KMS-11 (cell line): ENCODE results near the gene RPS6KA1.
A peak's percentile ranks its signal among the peaks of the same experiment; 100 is the strongest.

Experiments
- H2AFZ ChIP-seq: fragments of 200-600 bp; sonication (generic); 2 replicates; pipeline ENCODE4 v1.6.1; 2016; ENCODE audit warnings: antibody characterized with exemption, mixed run types, low read depth
- H3K27ac ChIP-seq: fragments of 200-600 bp; sonication (generic); 2 replicates; pipeline ENCODE4 v1.6.1; 2016; ENCODE audit warnings: mild to moderate bottlenecking, mixed run types
- H3K27me3 ChIP-seq: fragments of 200-600 bp; sonication (generic); 2 replicates; pipeline ENCODE4 v1.6.1; 2017; ENCODE audit warnings: mild to moderate bottlenecking, low read depth, mixed run types, moderate library complexity; ENCODE audit not compliant: insufficient read depth
- H3K36me3 ChIP-seq: fragments of 200-600 bp; sonication (generic); 2 replicates; pipeline ENCODE4 v1.6.1; 2017; ENCODE audit warnings: mild to moderate bottlenecking, mixed run types; ENCODE audit not compliant: insufficient read depth
- H3K4me1 ChIP-seq: fragments of 200-600 bp; sonication (generic); 2 replicates; pipeline ENCODE4 v1.6.1; 2016; ENCODE audit warnings: mild to moderate bottlenecking, low read depth, mixed run types; ENCODE audit not compliant: poor library complexity, severe bottlenecking
- H3K4me2 ChIP-seq: fragments of 200-600 bp; sonication (generic); 2 replicates; pipeline ENCODE4 v1.7.0; 2016; ENCODE audit warnings: mild to moderate bottlenecking, mixed run types
- H3K4me3 ChIP-seq: fragments of 200-600 bp; sonication (generic); IDR thresholded peaks from 2 replicates; pipeline ENCODE4 v1.6.1; 2017; ENCODE audit warnings: low read depth, low read length, mixed read lengths; ENCODE audit not compliant: insufficient read depth
- H3K79me2 ChIP-seq: fragments of 200-600 bp; sonication (generic); 2 replicates; pipeline ENCODE4 v1.6.1; 2016; ENCODE audit warnings: low read depth, mixed run types; ENCODE audit not compliant: insufficient read depth
- H3K9ac ChIP-seq: fragments of 200-600 bp; sonication (generic); 2 replicates; pipeline ENCODE4 v1.6.1; 2016; ENCODE audit warnings: mild to moderate bottlenecking, mixed run types
- H4K20me1 ChIP-seq: fragments of 200-600 bp; sonication (generic); 2 replicates; pipeline ENCODE4 v1.6.1; 2016; ENCODE audit warnings: mild to moderate bottlenecking, mixed run types; ENCODE audit not compliant: insufficient read depth
- TF ChIP-seq, protein P1 (sequence below): fragments of 200-600 bp; sonication (generic); conservative IDR thresholded peaks from 2 replicates; pipeline ENCODE4 v1.6.1; 2017; ENCODE audit warnings: low read depth, mild to moderate bottlenecking, antibody characterized with exemption, low read length, moderate library complexity, mixed read lengths

RPS6KA1 gene

DNA sequence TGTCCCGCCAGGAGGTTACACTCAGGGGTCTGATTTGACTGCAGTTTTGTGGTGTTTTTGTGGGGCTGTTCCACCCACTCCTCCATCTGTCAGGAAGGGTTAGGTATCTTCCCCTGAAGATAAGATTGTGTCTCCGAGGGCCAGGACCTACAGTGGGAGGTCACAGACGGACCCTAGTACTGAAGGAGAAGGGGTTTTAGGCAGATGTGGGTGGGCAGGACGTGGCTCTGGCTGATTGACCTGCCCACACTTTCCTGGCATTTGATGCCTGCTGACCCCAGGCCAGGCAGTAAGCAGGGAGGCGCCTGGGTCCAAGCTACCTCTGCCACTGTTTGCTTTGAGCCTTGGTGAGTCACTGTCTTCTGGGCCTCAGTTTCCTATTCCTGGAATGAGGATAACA is 13.9 kb downstream of the RPS6KA1 start:
- H3K9ac ChIP-seq, result no peak overlapping the region
- no peak overlapping the region for H3K4me2 ChIP-seq
- H3K4me1 ChIP-seq, result peaks cover 41% of the 10 kb centered on the region
- H3K36me3 ChIP-seq, result no peaks in the 10 kb centered on the region
- H3K79me2 ChIP-seq, result no peaks in the 10 kb centered on the region
- no peaks in the 10 kb centered on the region for H3K27me3 ChIP-seq
- H4K20me1 ChIP-seq, result no peaks in the 10 kb centered on the region
- TF ChIP-seq, protein P1, sequence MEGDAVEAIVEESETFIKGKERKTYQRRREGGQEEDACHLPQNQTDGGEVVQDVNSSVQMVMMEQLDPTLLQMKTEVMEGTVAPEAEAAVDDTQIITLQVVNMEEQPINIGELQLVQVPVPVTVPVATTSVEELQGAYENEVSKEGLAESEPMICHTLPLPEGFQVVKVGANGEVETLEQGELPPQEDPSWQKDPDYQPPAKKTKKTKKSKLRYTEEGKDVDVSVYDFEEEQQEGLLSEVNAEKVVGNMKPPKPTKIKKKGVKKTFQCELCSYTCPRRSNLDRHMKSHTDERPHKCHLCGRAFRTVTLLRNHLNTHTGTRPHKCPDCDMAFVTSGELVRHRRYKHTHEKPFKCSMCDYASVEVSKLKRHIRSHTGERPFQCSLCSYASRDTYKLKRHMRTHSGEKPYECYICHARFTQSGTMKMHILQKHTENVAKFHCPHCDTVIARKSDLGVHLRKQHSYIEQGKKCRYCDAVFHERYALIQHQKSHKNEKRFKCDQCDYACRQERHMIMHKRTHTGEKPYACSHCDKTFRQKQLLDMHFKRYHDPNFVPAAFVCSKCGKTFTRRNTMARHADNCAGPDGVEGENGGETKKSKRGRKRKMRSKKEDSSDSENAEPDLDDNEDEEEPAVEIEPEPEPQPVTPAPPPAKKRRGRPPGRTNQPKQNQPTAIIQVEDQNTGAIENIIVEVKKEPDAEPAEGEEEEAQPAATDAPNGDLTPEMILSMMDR, result no peak
- no peak overlapping the region for H3K4me3 ChIP-seq
- H3K27ac ChIP-seq, result no peak overlapping the region
- H2AFZ ChIP-seq, result no peak overlapping the region

DNA sequence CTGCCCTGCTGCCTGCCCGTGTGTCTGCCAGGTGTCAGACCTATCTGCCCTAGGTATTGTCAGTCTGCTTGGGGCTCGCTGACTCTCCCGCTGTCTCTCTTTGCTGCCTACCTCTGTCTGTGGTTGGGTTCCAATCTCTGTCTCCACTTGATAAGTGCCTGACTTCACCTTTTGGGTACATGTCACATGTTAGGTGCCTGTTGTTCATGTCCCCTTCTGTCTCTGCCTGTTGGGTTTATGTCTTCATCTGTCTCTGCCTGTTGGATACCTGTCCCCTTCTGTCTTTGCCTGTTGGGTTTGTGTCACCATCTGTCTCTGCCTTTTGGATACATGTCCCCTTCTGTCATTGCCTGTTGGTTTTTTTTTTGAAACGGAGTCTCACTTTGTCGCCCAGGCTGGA is 14.6 kb downstream of the RPS6KA1 start:
- H3K4me1 ChIP-seq, result peaks cover 37% of the 10 kb centered on the region
- H3K79me2 ChIP-seq, result no peaks in the 10 kb centered on the region
- H2AFZ ChIP-seq, result no peak overlapping the region
- no peaks in the 10 kb centered on the region for H3K36me3 ChIP-seq
- no peak overlapping the region for H3K4me3 ChIP-seq
- H4K20me1 ChIP-seq, result no peaks in the 10 kb centered on the region
- TF ChIP-seq, protein P1, result no peak
- no peak overlapping the region for H3K4me2 ChIP-seq
- H3K27ac ChIP-seq, result no peak overlapping the region
- no peaks in the 10 kb centered on the region for H3K27me3 ChIP-seq
- H3K9ac ChIP-seq, result no peak overlapping the region

DNA sequence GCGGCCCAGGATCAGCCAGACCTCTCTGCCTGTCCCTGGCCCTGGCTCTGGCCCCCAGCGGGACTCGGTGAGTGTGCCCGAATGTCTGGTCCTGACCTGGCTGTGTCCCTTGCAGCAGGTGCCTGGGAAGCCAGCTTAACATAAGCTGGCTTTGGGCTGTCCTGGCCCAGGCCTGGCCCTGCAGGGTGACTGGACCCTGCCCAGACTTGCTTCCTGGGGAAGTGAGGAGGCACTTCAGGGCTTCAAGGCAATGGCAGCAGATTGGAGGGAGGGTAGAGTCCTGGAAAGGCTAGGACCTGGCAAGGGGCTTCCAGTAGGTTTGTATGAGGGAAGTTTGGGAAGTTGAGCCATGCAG is 16.4 kb downstream of the RPS6KA1 start:
- H3K79me2 ChIP-seq, result no peaks in the 10 kb centered on the region
- no peak overlapping the region for H2AFZ ChIP-seq
- H3K4me3 ChIP-seq, result no peak overlapping the region
- H3K4me2 ChIP-seq, result peak overlapping the region; percentile 36; the same call in 1 of the 2 replicates
- TF ChIP-seq, protein P1, result no peak
- no peaks in the 10 kb centered on the region for H3K36me3 ChIP-seq
- peaks cover 19% of the 10 kb centered on the region for H3K4me1 ChIP-seq
- peak overlapping the region; percentile 37; the same call in 1 of the 2 replicates for H3K9ac ChIP-seq
- H3K27me3 ChIP-seq, result no peaks in the 10 kb centered on the region
- H3K27ac ChIP-seq, result no peak overlapping the region
- no peaks in the 10 kb centered on the region for H4K20me1 ChIP-seq

DNA sequence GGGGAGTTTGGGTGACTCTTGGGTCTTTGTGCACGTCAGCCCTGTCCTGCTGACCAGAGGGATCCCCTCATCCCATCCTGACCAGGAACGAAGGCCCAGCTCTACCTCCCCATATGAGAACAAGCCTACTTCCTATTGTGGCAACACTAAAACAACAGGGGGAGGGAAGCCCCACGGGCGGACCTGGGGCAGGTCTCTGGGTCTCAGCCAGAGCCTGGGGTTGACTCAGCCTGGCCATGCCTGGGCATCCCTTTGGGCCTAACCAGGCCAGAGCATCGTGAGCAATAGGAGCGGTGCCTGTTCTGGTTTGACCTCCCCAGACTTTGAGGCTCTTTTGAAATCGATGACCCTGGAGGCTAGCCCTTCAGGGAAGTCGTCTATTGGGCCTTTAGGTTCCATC is 16.8 kb downstream of the RPS6KA1 start:
- H3K9ac ChIP-seq, result no peak overlapping the region; the same call in 1 of the 2 replicates
- no peaks in the 10 kb centered on the region for H3K36me3 ChIP-seq
- H3K27me3 ChIP-seq, result no peaks in the 10 kb centered on the region
- no peak overlapping the region for H2AFZ ChIP-seq
- no peak overlapping the region; the same call in 1 of the 2 replicates for H3K4me2 ChIP-seq
- TF ChIP-seq, protein P1, result no peak
- H3K27ac ChIP-seq, result no peak overlapping the region
- no peaks in the 10 kb centered on the region for H4K20me1 ChIP-seq
- peaks cover 15% of the 10 kb centered on the region for H3K4me1 ChIP-seq
- no peak overlapping the region for H3K4me3 ChIP-seq
- no peaks in the 10 kb centered on the region for H3K79me2 ChIP-seq

DNA sequence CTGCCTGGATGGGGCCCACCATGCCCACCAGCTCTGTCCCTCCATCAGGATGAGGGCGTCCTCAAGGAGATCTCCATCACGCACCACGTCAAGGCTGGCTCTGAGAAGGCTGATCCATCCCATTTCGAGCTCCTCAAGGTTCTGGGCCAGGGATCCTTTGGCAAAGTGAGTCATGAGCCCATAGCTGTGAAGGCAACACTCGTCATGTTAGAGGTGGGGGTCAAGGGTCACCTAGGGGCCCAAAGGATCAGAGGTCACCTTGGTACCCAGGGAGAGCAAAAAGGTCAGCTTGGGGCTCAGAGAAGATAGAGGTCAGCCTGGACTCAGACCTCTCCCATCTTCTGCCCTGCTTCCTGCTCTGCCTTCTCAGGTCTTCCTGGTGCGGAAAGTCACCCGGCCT is 17.3 kb downstream of the RPS6KA1 start:
- Histone ChIP-seq H3K4me2 (no peak overlapping the region; the same call in 1 of the 2 replicates), H3K36me3 (no peaks in the 10 kb centered on the region), H3K79me2 (no peaks in the 10 kb centered on the region), H2AFZ (no peak overlapping the region), H3K27me3 (no peaks in the 10 kb centered on the region), H3K9ac (no peak overlapping the region), H3K4me3 (no peak overlapping the region), H3K4me1 (peaks cover 10% of the 10 kb centered on the region), H3K27ac (no peak overlapping the region), H4K20me1 (no peaks in the 10 kb centered on the region)
- TF ChIP-seq, protein P1, result no peak
